ENCODE data around the gene RERE. TPM values are rescaled to one million over a fixed set of nuclear protein-coding genes. Genes with fewer than 3 reads are reported as not detected.

The RERE gene
- total RNA-seq, result 1,626 TPM

- DNase-seq (ENCODE audit: low spot score in 2 of 2) (peak; percentile 98 to 99), FAIRE-seq (no peak)
Measured at GRCh38 chr1:8817412-8818324, at the start of gene RERE. TSS of gene RERE (minus strand) at chr1:8817640.

- FAIRE-seq (no peak), DNase-seq (ENCODE audit: low spot score in 2 of 2) (no peak)
Measured at GRCh38 chr1:8866792-8867415, 49.5 kb upstream of the RERE start.

DNA sequence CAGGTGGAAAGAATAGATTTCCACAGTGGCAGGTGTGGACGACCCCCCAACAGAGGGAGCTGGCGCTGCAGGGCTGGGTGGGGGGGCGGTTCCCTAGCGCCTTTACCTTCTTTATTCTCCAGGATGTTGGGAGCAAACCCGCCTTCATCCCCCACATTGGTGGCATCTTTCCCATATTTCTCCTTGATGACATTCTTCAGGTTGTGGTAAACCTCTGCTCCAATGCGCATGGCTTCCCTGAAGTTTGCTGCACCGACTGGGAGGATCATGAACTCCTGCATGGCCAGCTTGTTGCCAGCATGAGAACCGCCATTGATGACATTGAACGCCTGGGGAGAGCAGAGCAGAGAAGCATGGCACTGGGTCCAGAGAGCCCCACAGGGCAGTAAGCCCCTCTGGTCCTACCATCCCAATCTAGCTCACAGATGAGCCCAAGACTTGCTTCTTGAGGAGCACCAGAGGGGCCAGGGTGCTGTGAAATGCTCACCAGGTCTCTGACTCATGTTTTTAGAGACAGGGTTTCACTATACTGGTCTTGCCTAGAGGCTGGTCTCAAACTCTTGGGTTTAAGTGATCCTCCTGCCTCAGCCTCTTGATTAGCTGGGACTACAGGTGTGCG lies 48.8 kb upstream of the RERE start:
- DNase-seq (ENCODE audit: low spot score in 2 of 2) (no peak), FAIRE-seq (no peak)

DNA sequence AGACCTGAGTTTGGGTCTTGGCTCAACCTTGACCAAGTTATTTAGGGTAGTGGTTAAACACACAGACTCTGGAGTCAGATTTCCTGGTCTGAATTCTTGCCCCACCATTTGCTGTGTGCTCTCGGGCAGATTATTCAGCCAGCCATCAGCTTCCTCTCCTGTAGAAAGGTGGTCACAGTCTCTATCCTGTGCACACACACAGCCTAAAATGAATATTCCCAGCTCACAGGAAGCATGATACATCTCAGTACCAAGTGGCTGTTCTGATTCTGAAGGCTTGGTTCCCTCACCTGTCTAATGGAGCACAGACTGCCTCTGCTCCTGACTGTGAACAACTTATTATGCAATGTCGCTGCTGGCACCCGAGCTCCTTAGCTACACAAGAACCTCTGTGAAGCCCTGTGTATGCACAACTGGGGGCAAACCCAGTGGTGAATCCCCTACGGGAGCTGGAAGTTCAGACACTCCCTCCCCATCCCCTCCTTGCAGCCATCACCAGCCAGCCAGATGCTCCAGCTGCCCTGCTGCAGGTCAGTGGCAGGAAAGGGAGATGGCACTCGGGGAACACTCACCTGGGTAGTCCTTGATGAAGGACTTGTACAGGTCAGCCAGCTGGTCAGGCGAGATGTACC lies 47.4 kb upstream of the RERE start:
- FAIRE-seq, result no peak
- DNase-seq (ENCODE audit: low spot score in 2 of 2), result no peak

- FAIRE-seq, result no peak
- no peak for DNase-seq (ENCODE audit: low spot score in 2 of 2)
Measured at GRCh38 chr1:8863794-8864233, 46.4 kb upstream of the RERE start.

DNA sequence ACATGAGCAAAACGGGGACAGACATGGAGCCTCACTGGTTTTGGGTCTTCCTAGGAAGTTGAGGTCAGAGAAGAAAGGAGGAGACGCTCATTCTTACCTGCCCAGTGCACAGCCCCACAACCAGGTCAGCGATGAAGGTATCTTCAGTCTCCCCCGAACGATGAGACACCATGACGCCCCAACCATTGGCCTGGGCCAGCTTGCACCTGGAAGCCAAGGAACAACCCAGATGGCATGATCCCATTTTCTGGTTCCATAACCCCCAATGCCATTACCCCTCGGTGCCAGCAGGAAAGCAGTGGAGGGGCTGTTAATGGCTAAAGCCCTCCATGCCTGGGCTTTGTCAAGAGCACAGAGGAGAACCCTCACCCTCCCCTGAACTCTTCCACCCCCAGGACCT lies 45.7 kb upstream of the RERE start:
- no peak for DNase-seq (ENCODE audit: low spot score in 2 of 2)
- no peak for FAIRE-seq

DNA sequence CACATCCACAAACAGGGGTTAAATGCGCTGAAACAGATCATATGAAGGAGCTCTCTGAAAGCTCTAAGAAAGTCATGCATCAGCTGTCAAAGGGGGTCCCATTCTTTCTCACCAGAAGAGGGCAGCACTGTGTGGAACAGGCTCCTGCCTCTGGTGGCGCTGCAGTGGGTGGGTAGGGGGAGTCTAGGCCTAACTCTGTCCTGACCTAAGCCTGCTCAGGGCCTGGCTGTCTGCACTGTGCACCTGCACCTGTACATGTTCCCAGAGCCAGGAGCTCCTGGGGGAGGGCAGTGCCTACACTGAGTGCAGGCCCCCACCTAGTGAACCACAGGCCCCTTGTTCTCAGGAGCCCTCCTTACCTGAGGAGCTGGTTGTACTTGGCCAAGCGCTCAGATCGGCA lies 45.1 kb upstream of the RERE start:
- DNase-seq (ENCODE audit: low spot score in 2 of 2) (no peak), FAIRE-seq (no peak)

GRCh38 chr1:8860738-8861516 lies 43.5 kb upstream of the RERE start:
- FAIRE-seq, result no peak

GRCh38 chr1:8858888-8859706 lies 41.7 kb upstream of the RERE start:
- no peak for DNase-seq (ENCODE audit: low spot score in 2 of 2)
- FAIRE-seq, result no peak

More at GRCh38 chr1:8860738-8861516, 43.5 kb upstream of the RERE start:
- DNase-seq (ENCODE audit: low spot score in 2 of 2), result no peak

DNA sequence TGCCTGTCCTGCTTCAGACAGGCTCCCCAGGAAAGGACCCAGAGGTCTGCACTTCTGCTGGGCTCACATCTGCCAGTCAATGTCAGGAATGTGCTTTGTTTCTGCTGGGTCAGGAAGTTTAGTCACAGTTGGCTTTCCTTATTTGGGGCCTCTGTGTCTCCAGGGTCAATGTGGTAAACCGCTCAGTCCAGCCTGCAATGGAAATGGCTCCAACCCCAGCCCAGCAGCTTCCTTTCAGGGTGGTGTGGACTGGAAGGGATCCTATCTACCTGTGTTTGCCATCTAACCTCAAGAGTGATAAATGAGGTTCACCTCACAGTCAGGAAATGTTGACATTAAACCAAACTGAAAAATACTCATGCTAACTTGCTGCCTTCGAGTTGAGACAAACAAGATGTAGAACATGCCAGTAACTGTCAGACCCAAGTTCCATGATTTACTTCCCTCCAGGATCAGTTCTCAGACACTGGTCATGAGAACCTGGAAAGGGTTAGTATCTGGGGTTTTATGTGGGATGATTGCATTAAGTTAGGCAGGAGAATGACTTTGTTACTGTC lies 40.8 kb upstream of the RERE start:
- FAIRE-seq (no peak), DNase-seq (ENCODE audit: low spot score in 2 of 2) (no peak)

DNA sequence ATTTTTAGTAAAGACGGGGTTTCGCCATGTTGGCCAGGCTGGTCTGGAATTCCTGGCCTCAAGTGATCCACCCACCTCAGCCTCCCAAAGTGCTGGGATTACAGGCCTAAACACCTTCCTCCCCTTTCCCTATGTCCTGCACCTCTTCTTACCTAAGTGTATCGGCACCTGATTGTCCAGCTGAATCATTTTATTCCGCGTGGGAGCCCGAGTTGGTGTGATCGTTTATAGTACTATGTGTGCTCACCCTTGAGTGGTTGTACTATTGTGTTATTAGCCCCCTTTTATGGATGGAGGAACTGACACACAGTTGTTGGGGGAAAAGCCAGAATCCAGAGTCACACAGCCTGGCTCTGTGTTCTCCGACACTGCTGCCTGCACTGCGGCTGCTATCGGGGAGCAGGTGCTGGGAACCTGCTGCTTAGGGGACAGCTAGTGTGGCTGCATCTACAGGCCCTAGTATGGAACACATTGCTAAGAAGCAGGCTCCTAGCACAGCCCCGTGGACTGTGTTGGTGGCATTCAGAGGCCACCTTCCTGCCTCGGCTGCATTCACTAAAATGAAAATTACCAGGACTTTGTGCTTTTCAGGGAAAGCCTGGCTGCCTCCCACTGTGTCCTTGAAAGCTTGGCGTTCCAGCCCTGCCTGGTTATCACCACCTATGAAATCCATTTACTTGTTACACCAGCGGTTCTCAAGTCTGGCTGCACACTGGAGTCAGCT lies 39.4 kb upstream of the RERE start:
- no peak for DNase-seq (ENCODE audit: low spot score in 2 of 2)
- FAIRE-seq, result no peak

- FAIRE-seq, result no peak
- DNase-seq (ENCODE audit: low spot score in 2 of 2), result no peak
Measured at GRCh38 chr1:8854240-8854639, 36.8 kb upstream of the RERE start.

DNA sequence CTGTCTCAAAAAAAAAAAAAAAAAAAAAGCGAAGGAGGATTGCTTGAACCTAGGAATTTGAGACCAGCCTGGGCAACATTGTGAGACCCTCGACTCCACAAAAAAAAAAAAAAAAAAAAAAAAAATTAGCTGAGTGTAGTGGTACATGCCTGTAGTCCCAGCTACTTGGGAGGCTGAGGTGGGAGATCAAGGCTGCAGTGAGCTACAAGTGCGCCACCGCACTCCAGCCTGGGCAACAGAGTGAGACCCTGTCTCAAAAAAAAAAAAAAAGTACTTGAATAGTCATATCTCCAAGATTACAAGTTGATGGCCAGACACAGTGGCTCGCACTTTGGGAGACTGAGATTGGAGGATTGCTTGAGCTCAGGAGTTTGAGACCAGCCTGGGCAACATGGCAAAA lies 33.6 kb upstream of the RERE start:
- DNase-seq (ENCODE audit: low spot score in 2 of 2), result no peak
- no peak for FAIRE-seq

GRCh38 chr1:8848663-8849386 lies 31.4 kb upstream of the RERE start:
- DNase-seq (ENCODE audit: low spot score in 2 of 2), result peak; percentile 79 to 92
- no peak for FAIRE-seq

- no peak for DNase-seq (ENCODE audit: low spot score in 2 of 2)
- no peak for FAIRE-seq
Measured at GRCh38 chr1:8847990-8848389, 30.6 kb upstream of the RERE start.

DNA sequence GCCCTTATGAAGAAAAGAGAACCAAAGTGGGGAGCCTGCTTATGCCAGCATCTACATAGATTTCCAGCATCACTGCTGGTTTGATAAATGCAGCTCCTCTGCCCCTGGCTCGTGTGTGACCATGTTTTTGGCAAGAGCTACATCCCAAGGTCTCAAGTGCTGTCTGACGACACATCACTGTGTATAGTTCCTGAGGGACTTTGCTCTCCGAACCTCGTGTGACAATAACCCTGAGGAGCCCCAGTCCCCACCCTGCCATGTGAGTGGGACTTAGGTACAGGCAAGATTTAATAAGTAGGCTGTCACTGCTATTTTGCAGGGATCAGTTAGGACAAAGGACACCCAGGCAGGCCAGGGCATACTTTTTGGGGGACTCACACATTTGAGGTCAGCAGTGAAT lies 28.8 kb upstream of the RERE start:
- DNase-seq (ENCODE audit: low spot score in 2 of 2) (no peak), FAIRE-seq (no peak)
